GM12892 (cell line): ENCODE data around the gene CAT.

ENCODE experiments used
- POLR2AphosphoS5 ChIP-seq: IDR thresholded peaks from 2 replicates; pipeline ENCODE4 v1.6.1; 2011; ENCODE audit warnings: low read depth, low read length, control low read depth
- TAF1 ChIP-seq: IDR thresholded peaks from 2 replicates; pipeline ENCODE4 v1.6.1; 2011; ENCODE audit warnings: low read depth, mild to moderate bottlenecking, control low read depth, low read length, borderline replicate concordance

GRCh38 chr11:34468209-34468841, 29.6 kb downstream of the CAT start:
- no peak for TF ChIP-seq POLR2AphosphoS5
- no peak for TF ChIP-seq TAF1
